Spleen (tissue), 7 donors: ENCODE measurements around the gene THRA.

Source experiments
- POLR2AphosphoS5 ChIP-seq, 3 donors: sonication (generic); formaldehyde crosslinking; IDR thresholded peaks; one replicate each; pipeline ENCODE4 v1.5.1; 2017; ENCODE audit warnings: antibody characterized with exemption in 3 of 3
- TF ChIP-seq, protein P1 (sequence below), 11 experiments: fragments of 200-600 bp in 7 of 11; fragments of 450-650 bp in 4 of 11; sonication (generic) in 4 of 11; IDR thresholded peaks in 8 of 11; conservative IDR thresholded peaks in 3 of 11; 1 replicate in 7 of 11; 2 replicates in 4 of 11; pipeline versions ENCODE4 v1.4.0 to v1.8.0; 2016 to 2021; ENCODE audit warnings: antibody characterized with exemption in 11 of 11, inconsistent platforms in 4 of 11, mild to moderate bottlenecking in 1 of 11
- donor health status: DM: no; HTN: no; CAD: no; lungs with moderate emphysema.
- donor health status: DM: no; HTN: no; CAD: no.
- donor health status: DM: no; HTN: no; CAD: no.

- TF ChIP-seq POLR2AphosphoS5 (IDR thresholded peaks at IDR 0.05) = peak; percentile 28 to 75 (median 73)
- TF ChIP-seq, protein P1, sequence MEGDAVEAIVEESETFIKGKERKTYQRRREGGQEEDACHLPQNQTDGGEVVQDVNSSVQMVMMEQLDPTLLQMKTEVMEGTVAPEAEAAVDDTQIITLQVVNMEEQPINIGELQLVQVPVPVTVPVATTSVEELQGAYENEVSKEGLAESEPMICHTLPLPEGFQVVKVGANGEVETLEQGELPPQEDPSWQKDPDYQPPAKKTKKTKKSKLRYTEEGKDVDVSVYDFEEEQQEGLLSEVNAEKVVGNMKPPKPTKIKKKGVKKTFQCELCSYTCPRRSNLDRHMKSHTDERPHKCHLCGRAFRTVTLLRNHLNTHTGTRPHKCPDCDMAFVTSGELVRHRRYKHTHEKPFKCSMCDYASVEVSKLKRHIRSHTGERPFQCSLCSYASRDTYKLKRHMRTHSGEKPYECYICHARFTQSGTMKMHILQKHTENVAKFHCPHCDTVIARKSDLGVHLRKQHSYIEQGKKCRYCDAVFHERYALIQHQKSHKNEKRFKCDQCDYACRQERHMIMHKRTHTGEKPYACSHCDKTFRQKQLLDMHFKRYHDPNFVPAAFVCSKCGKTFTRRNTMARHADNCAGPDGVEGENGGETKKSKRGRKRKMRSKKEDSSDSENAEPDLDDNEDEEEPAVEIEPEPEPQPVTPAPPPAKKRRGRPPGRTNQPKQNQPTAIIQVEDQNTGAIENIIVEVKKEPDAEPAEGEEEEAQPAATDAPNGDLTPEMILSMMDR (IDR thresholded peaks at IDR 0.05 in 8 of 11, conservative IDR thresholded peaks at IDR 0.05 in 3 of 11) = peak; percentile 70 to 92 (median 88)
Measured at GRCh38 chr17:40111221-40112128, 48.7 kb downstream of the THRA start.
